Stimulated activated CD4-positive, alpha-beta T cell treated with anti-CD3 and anti-CD28 coated beads, Interleukin-1b, Interleukin-23, amount 100 ng/mL, for 48 hours (primary cell): Measurements from ENCODE around the gene RAPGEF3.

Experiments
- DNase-seq: peaks from one replicate; pipeline ENCODE4 v3.0.0-alpha.2; 2020

RAPGEF3 gene

GRCh38 chr12:47717443-47718193 lies 41.1 kb downstream of the RAPGEF3 start:
- DNase-seq = peak; percentile 61

- DNase-seq = no peak
These were observed 41.6 kb downstream of the RAPGEF3 start for GRCh38 chr12:47717046-47717442.

DNA sequence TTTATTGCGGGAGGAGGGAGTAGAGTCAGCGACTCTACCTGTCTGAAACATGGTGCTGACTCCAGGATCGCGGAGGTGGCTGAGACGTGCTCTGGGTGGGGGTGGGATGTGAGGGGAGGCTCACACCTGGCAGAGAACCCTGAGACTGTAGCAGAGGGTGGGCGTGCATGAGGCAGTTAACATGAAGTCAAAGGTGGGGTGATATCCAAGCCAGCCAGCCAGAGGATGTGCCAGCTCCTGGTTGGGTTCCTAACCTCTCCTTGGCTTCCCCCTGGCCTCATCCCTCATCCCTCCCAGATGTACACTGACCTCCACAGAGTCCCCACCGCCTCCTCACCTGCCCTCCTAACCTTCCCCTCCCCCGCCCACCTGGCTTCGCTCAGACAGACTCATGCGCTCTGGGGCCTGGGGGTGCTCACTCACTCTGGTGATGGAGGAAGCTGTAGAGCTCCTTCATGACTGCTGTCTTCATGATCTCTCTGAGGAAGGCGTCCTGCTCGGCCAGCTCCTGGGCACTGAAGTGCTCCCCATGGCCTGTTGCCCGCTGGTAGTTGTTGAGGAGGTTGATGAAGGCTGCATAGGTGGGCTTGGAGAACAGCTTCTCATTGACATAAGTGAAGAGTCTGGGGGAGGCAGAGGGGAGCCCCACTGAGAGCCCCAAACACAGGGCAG lies 42.7 kb downstream of the RAPGEF3 start:
- no peak for DNase-seq

GRCh38 chr12:47715393-47715876 lies 43.2 kb downstream of the RAPGEF3 start:
- peak; percentile 78 for DNase-seq

- DNase-seq = no peak
These were observed 43.8 kb downstream of the RAPGEF3 start for GRCh38 chr12:47714826-47715386.

- no peak for DNase-seq
These were observed 46.5 kb downstream of the RAPGEF3 start for GRCh38 chr12:47712171-47712570.

DNA sequence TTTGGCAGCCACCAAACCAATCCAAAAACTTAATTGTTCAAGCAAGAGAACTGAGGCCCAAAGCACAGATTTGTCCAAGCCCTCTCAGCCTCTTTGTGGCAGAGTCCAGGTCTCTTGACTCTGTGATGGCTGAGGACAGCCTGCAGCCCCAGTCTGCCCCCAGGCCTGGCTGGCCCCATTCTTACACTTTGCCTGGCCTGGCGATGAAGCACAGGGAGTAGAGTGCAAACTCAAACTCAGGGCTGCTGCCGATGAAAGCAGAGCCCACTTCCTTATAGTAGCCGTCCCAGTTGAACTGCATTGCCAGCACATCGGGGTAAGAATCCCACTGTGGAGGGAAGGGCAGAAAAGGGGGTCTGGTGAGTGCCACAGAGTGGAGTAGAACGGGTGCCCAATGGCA lies 47.2 kb downstream of the RAPGEF3 start:
- DNase-seq = no peak

GRCh38 chr12:47710278-47710677 lies 48.4 kb downstream of the RAPGEF3 start:
- no peak for DNase-seq

DNA sequence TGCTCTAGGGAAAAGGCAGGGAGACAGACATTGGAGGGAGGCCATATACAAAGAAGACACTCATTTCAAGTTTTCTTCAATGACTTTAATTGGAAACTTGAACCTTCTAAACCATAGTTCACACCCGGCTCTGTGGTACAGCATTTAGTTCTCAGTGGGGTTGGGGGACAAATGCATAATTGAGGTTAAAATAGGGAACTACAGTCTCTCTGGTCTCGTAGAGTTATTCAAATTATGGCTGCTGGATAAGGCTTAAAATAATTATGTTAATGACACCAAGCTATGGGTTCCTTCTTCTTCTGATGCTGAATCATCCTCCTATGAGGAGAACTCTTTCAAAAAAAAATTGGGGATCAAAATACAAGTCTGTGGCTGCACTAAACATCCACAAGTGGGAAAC lies 49.0 kb downstream of the RAPGEF3 start:
- DNase-seq = no peak

- DNase-seq = no peak
These were observed 49.4 kb downstream of the RAPGEF3 start for GRCh38 chr12:47709237-47709636.

DNA sequence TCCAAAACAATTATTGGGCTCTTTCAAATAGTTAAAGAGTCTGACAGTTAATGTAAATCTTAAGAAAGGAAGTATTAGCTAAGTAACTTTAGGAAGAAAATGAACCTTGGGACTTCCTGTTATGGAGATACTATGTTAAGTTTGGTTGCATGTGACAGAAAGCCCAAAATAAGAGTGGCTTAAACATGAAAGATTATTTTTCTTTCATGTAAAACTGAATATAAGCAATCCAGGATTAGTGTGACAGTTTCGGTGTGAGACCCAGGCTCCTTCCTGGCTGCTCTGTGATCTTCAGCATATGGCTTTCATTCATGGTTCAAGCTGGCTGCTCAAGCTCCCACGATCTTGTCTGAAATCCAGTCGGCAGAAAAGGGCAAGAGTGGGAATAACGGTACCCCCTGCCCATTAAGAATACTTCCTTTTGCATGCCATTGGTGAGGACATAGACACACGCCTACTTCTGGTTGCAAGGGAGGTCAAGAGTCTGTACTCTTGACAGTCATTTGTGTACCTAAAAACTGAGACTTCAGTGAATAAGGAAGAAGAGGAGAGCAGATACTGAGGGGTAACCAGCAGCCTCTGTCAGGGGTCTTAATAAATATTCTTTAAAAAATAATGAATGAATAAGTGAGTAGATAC lies 50.7 kb downstream of the RAPGEF3 start:
- no peak for DNase-seq

DNA sequence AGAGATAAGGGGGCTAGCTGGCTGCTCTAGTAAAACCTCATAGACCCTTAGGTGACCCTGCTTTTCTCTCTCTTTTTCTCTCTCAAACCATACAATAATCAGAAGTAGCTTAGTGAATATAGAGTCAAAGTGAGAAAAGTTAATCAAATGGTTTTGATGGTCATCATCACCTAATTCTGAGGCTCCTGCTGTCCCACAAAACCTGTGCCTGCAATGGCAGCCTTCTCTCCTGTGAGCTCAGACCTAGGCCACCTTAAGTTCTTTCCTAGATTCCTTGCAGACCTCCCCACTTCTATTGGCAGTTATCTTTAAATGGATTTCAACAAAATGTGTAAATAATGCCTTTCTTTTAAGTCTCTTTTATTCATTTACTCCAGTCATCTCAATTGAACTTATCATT lies 51.3 kb downstream of the RAPGEF3 start:
- no peak for DNase-seq

DNA sequence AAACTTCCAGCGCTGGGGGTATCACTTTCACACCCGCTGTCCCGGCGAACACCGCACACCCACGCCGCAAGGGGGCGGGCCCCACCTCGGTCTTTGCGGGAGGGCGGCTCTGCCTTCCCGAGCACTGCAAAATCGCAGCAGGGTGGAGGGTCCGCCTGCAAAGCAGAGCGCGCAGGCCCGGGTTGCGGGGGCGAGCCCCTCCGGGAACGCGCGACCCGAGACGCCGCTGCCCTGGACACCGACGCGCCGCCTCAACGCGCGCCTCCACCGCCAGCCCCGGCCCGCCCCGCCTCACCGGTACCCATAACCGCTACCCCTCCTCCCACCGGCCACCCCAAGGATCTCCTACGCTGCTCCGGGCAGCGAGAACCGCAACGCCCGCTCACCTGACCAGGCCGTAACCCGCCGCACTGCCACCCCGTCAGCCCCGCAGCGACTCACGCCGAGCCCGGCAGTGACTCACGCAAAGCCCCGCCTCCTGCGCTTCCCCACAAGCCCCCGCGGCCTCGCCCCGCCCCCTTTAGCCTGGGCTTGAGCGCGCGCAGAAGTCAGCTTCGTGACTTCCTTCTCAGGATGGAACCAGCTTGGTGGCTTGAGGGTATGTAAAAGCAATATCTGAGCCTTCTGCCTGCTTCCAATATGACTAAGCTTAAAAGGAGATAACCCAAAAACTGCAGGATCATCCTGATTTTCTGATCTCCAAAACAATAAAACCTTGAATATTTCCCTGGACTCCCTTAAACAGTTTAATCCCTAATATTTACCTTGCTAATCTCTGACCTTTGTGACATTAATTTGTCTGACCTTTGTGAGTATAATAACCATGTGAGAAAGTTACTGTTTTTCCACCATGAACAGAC lies 52.9 kb downstream of the RAPGEF3 start, which contains the start of gene RPAP3:
TSS of gene RPAP3 (minus strand) at position 465 of the 860 bp plus-strand sequence. CDS start 3,190 bp downstream, outside the sequence.
- peak; percentile 98 for DNase-seq

GRCh38 chr12:47705229-47705565 lies 53.5 kb downstream of the RAPGEF3 start:
- no peak for DNase-seq

DNA sequence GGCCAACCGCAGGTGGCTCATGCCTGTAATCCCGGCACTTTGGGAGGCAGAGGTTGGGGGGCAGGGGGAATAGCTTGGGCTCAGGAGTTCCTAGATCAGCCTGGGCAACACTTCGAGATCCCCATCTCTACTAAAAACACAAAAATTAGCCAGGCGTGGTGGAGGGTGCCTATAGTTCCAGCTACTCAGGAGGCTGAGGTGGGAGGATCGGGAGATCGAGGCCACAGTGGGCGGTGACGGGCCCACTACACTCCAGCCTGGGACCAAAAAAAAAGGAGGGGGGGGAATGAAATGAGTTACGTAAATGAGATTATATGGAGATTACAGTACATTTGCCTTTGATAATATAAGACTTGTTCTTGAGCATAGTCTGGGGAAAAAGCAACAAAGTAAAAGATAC lies 54.0 kb downstream of the RAPGEF3 start:
- no peak for DNase-seq

DNA sequence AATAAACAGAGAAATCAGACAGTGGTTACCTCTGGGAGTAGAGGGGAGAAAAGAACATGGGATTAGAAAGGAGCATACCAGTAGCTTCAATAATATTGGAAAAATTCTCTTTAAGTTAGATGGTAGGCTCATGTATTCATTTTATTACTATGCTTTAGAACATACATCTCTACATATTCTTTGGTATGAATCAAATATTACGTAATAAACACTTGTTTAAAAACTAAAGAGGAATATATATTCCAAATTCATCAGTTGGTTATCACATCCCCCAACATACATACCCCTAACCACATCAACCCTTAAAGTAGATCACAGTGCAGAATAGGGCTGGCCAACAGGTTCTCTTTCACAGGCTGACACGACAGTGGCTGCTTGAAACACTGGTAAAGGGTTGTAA lies 58.4 kb downstream of the RAPGEF3 start:
- DNase-seq = no peak

DNA sequence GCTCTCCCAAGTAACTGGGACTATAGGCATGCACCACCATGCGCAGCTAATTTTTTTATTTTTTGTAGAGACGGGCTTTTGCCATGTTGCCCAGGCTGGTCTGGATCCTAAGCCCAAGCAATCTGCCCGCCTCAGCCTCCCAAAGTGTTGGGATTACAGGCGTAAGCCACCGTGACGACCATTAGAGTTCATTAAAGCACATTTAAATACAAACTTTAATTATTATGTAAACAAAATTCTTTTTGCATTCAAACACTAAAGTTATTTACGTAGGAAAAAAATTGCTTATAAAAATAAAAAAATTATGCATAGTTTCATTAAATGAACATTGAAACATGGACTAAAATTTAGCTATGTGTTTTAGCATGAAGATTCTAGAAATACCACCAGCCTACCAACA lies 60.0 kb downstream of the RAPGEF3 start:
- DNase-seq = no peak

- DNase-seq = no peak
These were observed 60.6 kb downstream of the RAPGEF3 start for GRCh38 chr12:47698055-47698454.

DNA sequence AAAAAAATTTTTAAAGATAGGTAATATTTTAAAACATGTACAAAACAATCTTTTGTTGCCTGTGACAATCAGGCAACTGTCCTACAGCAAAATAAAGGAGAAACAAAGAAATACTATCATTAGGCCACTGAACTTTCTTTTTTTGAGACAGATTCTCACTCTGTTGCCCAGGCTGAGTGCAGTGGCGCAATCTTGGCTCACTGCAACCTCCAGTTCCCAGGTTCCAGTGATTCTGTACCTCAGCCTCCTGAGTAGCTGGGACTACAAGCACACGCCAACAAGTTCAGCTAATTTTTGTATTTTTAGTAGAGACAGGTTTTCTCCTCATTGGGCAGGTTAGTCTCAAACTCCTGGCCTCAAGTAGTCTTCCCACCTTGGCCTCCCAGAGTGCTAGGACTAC lies 69.5 kb downstream of the RAPGEF3 start:
- no peak for DNase-seq

DNA sequence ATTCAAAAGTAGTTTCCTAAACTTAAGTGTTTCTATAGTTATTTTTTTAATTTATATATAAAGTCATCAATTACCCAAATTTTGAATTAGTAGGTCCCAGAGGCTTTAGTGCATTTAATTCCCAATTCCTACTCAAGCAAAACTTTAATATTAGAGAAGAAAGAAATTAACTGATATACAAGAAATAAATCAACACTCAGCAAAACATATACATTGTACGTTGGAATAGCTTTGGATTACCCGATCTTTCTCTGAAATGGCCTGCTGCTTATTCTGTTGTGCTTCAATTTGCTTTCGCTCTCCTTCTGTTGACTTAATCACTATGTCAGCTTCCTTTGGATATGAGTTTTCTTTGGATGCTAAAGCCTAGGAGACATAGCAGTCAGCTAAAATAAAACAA lies 71.0 kb downstream of the RAPGEF3 start:
- DNase-seq = no peak

DNA sequence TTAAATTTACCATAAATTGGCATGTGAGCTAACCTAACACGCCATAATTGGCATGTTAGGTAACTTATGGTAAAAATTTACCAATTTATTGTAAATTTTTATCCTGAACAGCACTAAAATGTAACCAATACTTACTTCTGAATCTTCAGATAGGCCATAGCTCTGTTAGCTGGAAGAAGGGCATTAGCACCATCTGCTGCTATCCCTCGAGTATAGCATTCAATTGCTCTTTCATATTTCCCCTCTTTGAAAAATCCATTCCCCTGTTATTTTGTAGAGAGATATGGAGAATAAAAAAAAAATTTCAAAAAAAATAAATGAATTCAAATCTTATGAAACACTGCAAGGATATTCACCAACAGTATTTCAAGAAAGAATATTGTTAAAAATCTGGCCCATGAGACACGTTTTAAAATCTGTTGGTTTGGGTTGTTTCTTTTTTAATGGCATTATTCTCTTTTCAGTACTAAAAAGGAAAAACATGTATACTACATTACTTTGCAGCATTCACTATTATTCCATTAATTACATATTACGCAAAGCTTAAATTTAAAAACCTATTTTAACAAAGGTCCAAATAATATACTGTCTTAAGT lies 71.9 kb downstream of the RAPGEF3 start:
- no peak for DNase-seq
